ENCODE measurements around the gene AKR1C4. TPM values are rescaled to one million over a fixed set of nuclear protein-coding genes. Genes with fewer than 3 reads are reported as not detected.
"Not testable (repeated sequence)": the region's sequence is repeated elsewhere in the genome, so short reads cannot be mapped to it uniquely, and the experiment has no call there.

AKR1C4 gene
- total RNA-seq, 1 donor from 2014 or later, result not detected

DNA sequence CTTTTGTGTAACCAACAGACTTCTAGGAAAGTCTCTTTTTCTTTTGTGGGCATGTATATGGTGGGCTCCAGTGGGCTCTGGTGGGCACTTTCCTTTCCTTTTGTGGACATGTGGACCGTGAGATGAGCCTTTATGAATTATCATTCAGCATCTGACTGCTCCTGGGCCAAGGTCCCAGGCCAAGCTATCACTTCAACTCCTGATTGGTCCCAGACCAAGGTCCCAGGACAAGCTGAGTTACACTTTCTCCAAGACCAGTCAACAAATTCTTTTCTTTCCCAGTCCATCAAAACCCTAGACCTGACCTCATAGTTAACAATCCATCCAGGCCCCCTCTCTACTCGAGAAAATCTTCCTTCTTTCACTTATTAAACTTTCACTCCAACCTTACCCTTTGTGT, 12.7 kb upstream of the AKR1C4 start:
- intact Hi-C loops (cut with micrococcal nuclease), result no loop called here
- peaks cover 8% of the 10 kb centered on the region for H3K9me3 Mint-ChIP-seq
- H3K27ac Mint-ChIP-seq, result no peak overlapping the region
- no peaks in the 10 kb centered on the region for H3K4me1 Mint-ChIP-seq
- DNase-seq, result no peak
- no peak overlapping the region for H3K4me3 Mint-ChIP-seq
- no peaks in the 10 kb centered on the region for H3K36me3 Mint-ChIP-seq (ENCODE audit: low read depth)
- H3K27me3 Mint-ChIP-seq, result no peaks in the 10 kb centered on the region

DNA sequence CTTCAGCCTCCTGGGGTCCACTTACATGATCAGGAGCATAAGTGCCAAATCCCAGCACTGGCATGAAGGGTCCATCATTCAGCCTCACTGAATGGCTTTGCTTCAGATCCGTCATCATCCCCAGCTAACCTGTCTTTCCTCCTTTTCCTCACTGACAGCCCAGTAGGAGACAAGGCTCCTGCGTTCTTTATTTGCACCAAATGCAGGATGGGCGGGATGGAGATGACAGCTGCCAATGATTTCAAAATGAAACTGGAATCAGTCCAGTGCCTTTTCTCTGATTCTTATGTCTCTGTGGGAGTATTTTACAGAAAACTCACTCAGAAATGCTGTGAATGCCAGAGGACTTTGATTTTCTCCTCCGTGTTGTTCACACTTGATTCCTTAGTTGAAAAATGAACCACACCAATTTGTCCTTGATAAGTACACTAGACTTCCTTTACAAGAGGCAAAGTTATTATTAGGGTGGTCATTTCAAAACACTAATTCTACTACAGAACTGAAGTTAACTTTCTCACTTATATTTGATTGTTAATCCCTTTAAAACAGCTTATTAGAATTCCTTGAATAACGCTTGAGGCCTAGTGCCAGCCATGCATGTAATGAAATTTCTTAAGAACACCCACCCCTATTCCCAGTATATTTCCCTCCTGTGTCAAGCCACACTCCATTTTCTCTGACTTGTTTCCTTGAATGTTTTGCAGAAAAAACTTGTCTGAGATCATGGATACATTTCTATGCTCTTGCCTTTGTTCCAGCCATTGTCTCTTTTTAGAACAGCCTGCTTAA, 11.5 kb upstream of the AKR1C4 start, which contains the start of gene AKR1C8:
AKR1C8 (minus strand) TSS at position 164 of the 789 bp plus-strand sequence; CDS start at position 118, 46 bp downstream.
- H3K36me3 Mint-ChIP-seq (ENCODE audit: low read depth), result no peaks in the 10 kb centered on the region
- H3K9me3 Mint-ChIP-seq, result peaks cover 4% of the 10 kb centered on the region
- no peak within 1 kb of the TSS for H3K4me3 Mint-ChIP-seq
- DNase-seq, result no peak
- H3K27me3 Mint-ChIP-seq, result no peaks in the 10 kb centered on the region
- intact Hi-C loops (cut with micrococcal nuclease), result no loop called here
- no peaks in the 10 kb centered on the region for H3K4me1 Mint-ChIP-seq
- H3K27ac Mint-ChIP-seq, result no peak within 1 kb of the TSS

DNA sequence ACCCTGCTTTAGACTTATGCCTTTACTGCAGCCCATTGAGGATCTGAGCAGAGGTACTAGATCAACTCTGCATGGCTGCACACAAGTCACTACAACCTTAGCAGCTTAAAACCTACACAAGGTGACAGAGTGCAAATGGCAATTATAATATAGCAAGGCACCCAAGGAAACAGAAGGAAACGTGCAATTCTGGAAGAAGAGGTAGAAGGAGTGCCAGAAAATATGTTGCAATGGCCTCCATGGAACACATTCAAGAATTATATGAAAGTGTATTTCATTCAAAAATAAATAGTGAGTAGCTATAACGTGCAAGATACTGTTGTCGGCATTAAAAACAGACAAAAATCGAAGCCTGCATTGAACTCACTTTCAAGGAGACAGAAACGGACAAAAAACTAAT, 8.8 kb upstream of the AKR1C4 start:
- no peak for DNase-seq
- no peaks in the 10 kb centered on the region for H3K4me1 Mint-ChIP-seq
- H3K27me3 Mint-ChIP-seq, result peaks cover 4% of the 10 kb centered on the region

DNA sequence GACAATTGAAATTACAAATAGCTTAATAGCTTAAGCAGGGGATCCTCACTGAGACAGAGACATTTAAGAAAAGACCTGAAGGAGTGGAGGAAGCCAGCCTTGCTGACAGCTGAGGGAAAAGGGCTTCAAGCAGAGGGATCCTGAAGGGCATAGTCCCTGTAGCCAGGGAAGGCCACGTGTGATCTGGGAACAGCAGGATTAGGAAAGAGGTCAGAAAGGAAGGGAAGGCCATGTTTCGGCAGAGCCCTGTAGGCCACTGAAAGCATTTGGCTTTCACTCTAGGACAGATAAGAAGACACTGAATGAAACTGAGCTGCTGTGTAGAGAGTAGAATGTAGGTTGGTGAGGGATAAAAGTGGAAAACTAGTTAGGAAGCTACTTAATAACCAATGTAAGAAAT, 8.3 kb upstream of the AKR1C4 start:
- Mint-ChIP-seq H3K27ac (no peak overlapping the region), H3K4me1 (no peaks in the 10 kb centered on the region), H3K4me3 (no peak overlapping the region), H3K9me3 (peaks cover 4% of the 10 kb centered on the region), H3K27me3 (peaks cover 4% of the 10 kb centered on the region), H3K36me3 (ENCODE audit: low read depth) (no peaks in the 10 kb centered on the region)
- DNase-seq, result no peak
- intact Hi-C loops (cut with micrococcal nuclease), result no loop called here

More for the DNA sequence above, 8.8 kb upstream of the AKR1C4 start:
- intact Hi-C loops (cut with micrococcal nuclease), result no loop called here
- Mint-ChIP-seq H3K27ac (no peak overlapping the region), H3K9me3 (peaks cover 4% of the 10 kb centered on the region), H3K4me3 (no peak overlapping the region), H3K36me3 (ENCODE audit: low read depth) (no peaks in the 10 kb centered on the region)

DNA sequence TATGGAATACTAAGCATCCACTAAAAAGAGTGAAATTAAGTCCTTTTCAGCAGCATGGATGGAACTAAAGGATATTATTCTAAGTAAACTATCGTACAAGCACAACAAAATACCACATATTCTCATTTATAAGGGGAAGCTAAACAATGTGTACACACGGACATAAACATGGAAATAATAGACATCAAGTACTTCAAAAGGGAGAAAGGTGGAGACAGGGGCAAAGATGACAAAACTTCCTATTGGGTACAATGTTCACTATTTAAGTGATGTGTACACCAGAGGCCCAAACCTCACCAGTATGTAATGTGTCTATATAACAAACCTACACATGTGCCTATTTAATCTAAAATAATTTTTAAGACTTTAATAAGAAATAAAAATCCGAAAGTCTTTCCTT, 2.2 kb upstream of the AKR1C4 start:
- H3K9me3 Mint-ChIP-seq, result no peaks in the 10 kb centered on the region
- intact Hi-C loops (cut with micrococcal nuclease), result no loop called here

DNA sequence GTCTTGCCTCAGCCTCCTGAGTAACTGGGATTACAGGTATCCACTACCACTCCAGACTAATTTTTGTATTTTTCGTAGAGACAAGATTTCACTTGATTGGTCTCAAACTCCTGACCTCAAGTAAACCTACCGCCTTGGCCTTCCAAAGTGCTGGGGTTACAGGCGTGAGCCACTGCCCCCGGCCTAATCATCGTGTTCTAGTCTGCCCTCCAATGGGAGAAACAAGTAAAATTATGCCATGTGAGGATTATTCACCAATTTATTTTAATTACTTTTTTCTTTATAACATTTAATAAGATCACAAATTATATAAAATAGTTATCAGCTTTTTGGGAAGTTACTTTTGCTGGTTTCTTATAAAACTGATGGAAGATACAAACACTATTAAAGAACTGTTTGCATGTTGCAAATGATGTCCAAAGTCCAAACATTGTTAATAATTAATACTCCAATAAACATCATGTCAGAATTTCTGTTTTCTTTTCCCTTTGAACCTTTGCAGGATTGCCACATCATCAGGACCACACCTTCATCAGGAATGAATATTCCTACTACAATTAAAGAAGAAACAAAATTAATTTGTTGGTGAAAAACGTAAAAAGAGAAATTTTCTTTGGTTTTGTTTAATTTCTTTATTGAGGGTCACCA, 786 bp upstream of the AKR1C4 start:
- Mint-ChIP-seq H3K36me3 (ENCODE audit: low read depth) (no peaks in the 10 kb centered on the region), H3K9me3 (peaks cover 3% of the 10 kb centered on the region)
- intact Hi-C loops (cut with micrococcal nuclease), result no loop called here

More for the DNA sequence above, 2.2 kb upstream of the AKR1C4 start:
- H3K27me3 Mint-ChIP-seq, result peaks cover 4% of the 10 kb centered on the region
- no peak overlapping the region for H3K4me3 Mint-ChIP-seq
- H3K27ac Mint-ChIP-seq, result no peak overlapping the region
- DNase-seq, result no peak
- no peaks in the 10 kb centered on the region for H3K4me1 Mint-ChIP-seq
- H3K36me3 Mint-ChIP-seq (ENCODE audit: low read depth), result no peaks in the 10 kb centered on the region

DNA sequence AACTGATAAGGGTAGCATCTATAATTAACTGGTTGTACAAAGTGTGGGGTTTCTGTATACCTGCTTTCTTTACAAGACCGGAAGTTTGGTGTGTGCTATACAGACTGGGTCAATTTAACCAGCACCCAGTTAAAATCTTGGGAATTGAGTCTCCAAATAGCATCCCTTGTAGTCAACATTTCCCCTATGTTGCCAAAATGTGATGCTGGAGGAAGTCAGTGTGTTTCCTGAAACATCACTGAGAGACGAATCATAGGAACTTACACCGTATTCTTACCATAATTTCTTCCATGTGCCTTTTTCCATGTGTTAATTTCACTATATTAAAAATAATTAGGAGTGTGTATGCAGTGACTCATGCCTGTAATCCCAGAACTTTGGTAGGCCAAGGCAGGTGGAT, 1.7 kb downstream of the AKR1C4 start:
- Mint-ChIP-seq H3K36me3 (ENCODE audit: low read depth) (no peaks in the 10 kb centered on the region), H3K4me3 (no peak overlapping the region), H3K4me1 (no peaks in the 10 kb centered on the region), H3K9me3 (peaks cover 3% of the 10 kb centered on the region), H3K27me3 (peaks cover 6% of the 10 kb centered on the region), H3K27ac (no peak overlapping the region)
- DNase-seq, result no peak
- intact Hi-C loops (cut with micrococcal nuclease), result no loop called here

More for the DNA sequence above, 786 bp upstream of the AKR1C4 start:
- Mint-ChIP-seq H3K4me3 (no peak overlapping the region), H3K4me1 (no peaks in the 10 kb centered on the region), H3K27me3 (peaks cover 4% of the 10 kb centered on the region), H3K27ac (no peak overlapping the region)
- DNase-seq, result no peak

DNA sequence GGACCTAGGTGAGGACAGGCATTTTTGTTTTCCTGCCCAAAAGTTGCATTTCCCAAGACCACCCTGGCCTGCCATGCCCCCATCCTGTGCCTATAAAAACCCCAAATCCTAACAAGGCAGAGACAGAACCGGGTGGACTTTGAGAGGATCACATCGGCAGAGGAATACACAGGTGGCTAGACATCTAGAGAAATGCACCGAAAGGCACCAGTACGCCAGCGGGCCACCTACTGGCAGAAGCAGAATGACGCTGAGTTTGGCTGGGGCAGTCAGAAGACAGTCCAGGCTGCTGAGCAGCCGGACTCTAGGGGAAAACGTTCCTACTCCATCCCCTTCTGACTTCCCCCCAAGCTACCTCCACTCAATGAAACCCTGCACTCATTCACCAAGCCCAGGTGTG, 2.8 kb downstream of the AKR1C4 start:
- Mint-ChIP-seq H3K4me3 (no peak overlapping the region), H3K27me3 (peaks cover 9% of the 10 kb centered on the region), H3K27ac (no peak overlapping the region), H3K36me3 (ENCODE audit: low read depth) (no peaks in the 10 kb centered on the region), H3K9me3 (peaks cover 9% of the 10 kb centered on the region), H3K4me1 (no peaks in the 10 kb centered on the region)
- DNase-seq, result no peak
- intact Hi-C loops (cut with micrococcal nuclease), result no loop called here

DNA sequence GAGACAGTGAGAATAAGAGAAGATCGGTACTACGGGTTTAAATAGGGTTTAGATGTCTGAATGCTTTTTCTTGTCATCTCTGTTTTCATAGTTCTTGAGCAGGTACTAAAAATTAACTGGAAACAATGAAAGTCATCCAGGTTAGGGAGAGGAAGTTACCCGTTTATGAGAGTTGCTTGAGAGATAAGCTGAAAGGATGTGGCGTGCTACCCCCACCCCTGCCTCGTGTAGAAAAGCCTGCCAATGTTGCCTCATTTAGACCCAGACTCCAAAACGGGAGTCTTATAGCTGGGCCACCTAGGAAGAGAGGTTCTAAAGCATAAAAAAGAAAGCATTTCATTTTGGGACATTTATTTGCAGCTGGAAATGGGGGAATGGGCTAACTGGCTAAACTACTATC, 10.2 kb downstream of the AKR1C4 start:
- Mint-ChIP-seq H3K4me3 (no peak overlapping the region), H3K9me3 (peaks cover 15% of the 10 kb centered on the region), H3K27ac (no peak overlapping the region), H3K4me1 (peaks cover 5% of the 10 kb centered on the region), H3K27me3 (peaks cover 18% of the 10 kb centered on the region), H3K36me3 (ENCODE audit: low read depth) (no peaks in the 10 kb centered on the region)
- intact Hi-C loops (cut with micrococcal nuclease), result no loop called here
- DNase-seq, result no peak

DNA sequence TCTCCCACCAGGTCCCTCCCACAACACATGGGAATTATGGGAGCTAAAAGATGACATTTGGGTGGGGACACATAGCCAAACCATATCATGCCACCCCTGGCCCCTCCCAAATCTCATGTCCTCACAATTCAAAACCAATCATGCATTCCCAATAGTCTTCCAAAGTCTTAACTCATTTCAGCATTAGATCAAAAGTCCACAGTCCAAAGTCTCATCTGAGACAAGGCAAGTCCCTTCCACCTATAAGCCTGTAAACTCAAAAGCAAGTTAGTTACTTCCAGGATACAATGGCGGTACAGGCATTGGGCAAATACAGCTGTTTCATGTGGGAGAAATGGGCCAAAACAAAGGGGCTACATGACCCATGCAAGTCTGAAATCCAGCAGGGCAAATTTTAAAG, 13.1 kb downstream of the AKR1C4 start:
- H3K27me3 Mint-ChIP-seq, result peaks cover 11% of the 10 kb centered on the region
- intact Hi-C loops (cut with micrococcal nuclease); H3K27ac Mint-ChIP-seq: not testable (repeated sequence)

DNA sequence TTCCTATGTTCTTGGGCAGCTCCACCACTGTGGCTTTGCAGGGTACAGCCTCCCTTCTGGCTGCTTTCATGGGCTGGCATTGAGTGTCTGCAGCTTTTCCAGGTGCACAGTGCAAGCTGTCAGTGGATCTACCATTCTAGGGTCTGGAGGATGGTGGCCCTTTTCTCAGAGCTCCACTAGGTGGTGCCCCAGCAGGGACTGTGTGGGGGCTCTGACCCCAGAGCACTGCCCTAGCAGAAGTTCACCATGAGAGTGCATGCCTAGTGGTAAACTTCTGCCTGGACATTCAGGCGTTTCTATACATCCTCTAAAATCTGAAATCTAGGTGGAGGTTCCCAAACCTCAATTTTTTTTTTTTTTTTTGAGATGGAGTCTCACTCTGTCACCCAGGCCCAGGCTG, 13.6 kb downstream of the AKR1C4 start:
- H3K4me3 Mint-ChIP-seq; H3K4me1 Mint-ChIP-seq; H3K36me3 Mint-ChIP-seq (ENCODE audit: low read depth); intact Hi-C loops (cut with micrococcal nuclease); H3K9me3 Mint-ChIP-seq; DNase-seq; H3K27ac Mint-ChIP-seq: not testable (repeated sequence)
- H3K27me3 Mint-ChIP-seq, result peaks cover 11% of the 10 kb centered on the region

More for the DNA sequence above, 13.1 kb downstream of the AKR1C4 start:
- not testable (repeated sequence) for H3K4me1 Mint-ChIP-seq; H3K9me3 Mint-ChIP-seq; H3K36me3 Mint-ChIP-seq (ENCODE audit: low read depth); H3K4me3 Mint-ChIP-seq; DNase-seq

DNA sequence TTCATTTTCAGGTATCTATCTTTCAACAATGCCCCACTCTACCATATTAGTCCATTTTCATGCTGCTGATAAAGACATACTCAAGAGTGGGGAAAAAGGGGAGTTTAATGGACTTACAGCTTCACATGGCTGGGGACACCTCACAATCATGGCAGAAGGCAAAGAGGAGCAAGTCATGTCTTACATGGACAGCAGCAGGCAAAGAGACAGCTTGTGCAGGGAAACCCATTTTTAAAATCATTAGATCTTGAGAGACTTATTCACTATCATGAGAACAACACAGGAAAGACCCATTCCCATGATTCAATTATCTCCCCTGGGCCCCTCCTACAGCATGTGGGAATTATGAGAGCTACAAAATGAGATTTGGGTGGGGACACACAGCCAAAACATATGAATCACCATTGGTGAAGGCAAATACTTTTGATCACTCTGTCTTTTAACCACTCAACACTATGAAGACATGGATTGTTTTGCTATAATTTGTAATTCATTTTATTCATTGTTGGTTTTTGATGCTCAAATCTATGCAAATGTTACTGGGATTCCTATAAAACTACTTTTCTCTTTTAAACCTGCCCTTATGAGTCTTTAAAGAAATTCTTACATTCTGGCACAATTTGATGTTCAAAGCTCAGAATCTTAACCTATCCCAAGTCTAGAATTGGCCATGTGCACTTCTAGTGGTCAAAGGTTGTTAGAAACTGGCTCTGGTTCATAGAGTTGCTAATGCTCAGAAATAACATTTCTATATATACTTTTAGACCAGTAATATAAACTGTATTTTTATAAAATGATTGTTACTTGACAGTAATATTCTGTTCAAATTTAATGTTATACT, 15.3 kb downstream of the AKR1C4 start:
- intact Hi-C loops (cut with micrococcal nuclease), result no loop called here
- no peaks in the 10 kb centered on the region for H3K4me1 Mint-ChIP-seq
- no peaks in the 10 kb centered on the region for H3K36me3 Mint-ChIP-seq (ENCODE audit: low read depth)

DNA sequence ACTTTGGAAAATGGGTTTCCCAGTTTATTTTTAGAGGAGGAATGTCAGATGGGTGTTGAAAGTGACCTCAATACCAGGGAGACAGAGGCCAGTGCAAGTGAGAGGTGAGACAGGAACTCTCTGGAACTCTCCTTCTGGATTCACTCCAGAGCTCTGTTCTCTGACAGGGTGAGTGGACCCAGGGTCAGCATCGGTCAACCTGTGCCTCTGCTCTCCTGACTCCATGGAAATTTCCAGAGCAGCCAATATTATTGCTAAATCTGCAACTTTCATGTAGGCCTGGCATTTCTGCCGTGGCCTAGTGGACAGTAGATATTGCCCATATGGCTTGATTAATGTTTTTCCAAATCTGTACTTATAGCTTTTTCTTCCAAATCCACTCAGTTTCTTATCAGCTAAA, 20.2 kb downstream of the AKR1C4 start:
- Mint-ChIP-seq H3K27me3 (no peaks in the 10 kb centered on the region), H3K4me3 (no peak overlapping the region), H3K27ac (no peak overlapping the region), H3K9me3 (peaks cover 6% of the 10 kb centered on the region), H3K4me1 (no peaks in the 10 kb centered on the region), H3K36me3 (ENCODE audit: low read depth) (no peaks in the 10 kb centered on the region)
- intact Hi-C loops (cut with micrococcal nuclease), result no loop called here
- no peak for DNase-seq

More for the DNA sequence above, 15.3 kb downstream of the AKR1C4 start:
- Mint-ChIP-seq H3K4me3 (no peak overlapping the region), H3K27ac (no peak overlapping the region), H3K9me3 (peaks cover 10% of the 10 kb centered on the region), H3K27me3 (peaks cover 3% of the 10 kb centered on the region)
- DNase-seq, result no peak

DNA sequence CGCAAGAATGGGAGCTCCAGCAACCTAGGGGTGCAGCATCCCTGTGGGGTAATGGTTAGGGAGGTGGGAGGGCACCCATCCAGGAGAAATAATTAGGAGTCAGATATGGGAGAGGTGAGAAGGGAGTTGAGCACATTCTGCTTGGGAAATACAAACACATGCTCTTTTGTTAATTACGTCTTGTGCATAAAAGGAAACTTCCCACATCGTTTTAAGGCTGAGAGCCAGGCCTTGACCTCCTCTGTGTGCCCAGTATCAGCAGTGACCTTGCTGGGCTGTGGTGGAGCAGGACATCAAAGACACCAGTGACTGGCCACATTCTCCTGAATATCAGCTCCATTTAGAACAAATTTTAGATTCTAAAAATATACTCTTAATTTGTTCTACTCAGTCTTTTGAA, 22.6 kb downstream of the AKR1C4 start:
- intact Hi-C loops (cut with micrococcal nuclease), result no loop called here
- H3K27ac Mint-ChIP-seq, result no peak overlapping the region
- H3K36me3 Mint-ChIP-seq (ENCODE audit: low read depth), result no peaks in the 10 kb centered on the region
- no peak for DNase-seq
- no peak overlapping the region for H3K4me3 Mint-ChIP-seq
- H3K27me3 Mint-ChIP-seq, result no peaks in the 10 kb centered on the region
- H3K4me1 Mint-ChIP-seq, result no peaks in the 10 kb centered on the region
- H3K9me3 Mint-ChIP-seq, result peaks cover 9% of the 10 kb centered on the region

Measured in activated CD4-positive, alpha-beta T cell treated with anti-CD3 and anti-CD28 coated beads, Interleukin-2, amount 10 ng/mL, durations not matched to agents 24 days and 14 days (primary cell).